NCI-H1105 (cell line): ENCODE measurements around the gene GRIK3.

ENCODE experiments used
- DNase-seq: peaks from one replicate; lab custom pipeline; 2025; lab: John Stamatoyannopoulos, UW

GRIK3 gene

GRCh38 chr1:36981126-36981525 is 53.2 kb downstream of the GRIK3 start:
- DNase-seq = no peak

- no peak for DNase-seq
These were observed 56.4 kb downstream of the GRIK3 start for GRCh38 chr1:36977731-36978406.

GRCh38 chr1:36975642-36976041 is 58.7 kb downstream of the GRIK3 start:
- no peak for DNase-seq

DNA sequence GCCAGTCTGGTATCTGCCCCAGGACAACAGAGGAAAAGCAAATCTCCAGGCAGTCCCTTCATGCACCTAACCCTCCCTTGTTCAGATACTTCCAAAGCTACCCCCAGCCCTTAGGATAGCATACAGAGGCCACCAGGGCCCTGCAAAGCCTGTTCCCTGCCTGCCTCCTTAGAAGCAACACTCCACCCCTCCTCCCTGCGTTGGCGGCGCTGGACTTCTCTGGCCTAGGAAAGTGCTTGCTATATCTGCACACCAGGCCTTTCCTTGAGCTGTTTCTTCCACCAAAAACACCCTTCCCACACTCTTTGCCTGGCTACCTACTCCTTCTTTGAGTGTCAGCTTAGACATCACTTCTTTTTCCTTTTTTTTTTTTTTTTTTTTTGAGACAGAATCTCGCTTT is 61.3 kb downstream of the GRIK3 start:
- no peak for DNase-seq

DNA sequence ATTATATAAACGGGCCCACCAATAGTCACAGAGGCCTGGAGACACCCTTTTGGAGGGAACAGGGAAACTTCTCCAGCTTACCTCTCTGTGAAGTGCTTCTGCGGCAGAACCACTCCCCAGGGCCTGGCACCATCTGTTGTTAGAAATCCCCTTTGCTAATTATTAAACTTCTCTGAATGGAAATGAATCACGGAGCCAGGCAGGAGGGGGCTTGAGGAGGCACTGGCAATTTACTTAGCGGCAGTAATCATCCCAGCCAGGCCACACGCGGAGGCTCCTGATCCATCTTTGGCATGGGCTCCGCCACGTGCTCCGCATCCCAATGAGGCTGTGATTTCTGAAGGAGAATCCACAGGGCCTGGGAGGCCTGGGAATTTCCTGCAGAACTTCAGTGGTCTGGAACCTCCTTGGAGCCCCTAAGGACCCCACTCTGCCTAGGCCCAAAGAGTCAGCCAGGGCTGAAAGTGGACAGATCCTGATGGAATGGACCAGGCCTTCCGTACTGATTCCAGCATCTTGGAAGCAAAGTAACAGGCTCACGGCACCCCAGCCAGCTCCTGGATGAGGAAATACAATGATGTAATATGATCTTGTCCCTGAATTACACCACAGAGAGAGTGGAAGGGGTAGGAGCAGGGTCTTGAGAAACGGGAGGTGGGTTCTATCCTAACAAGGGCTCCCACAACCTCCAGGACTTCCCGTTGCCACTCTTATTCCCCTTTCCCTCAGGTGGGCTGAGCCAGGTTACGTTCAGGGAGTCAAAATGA is 62.3 kb downstream of the GRIK3 start:
- DNase-seq = peak; percentile 27

GRCh38 chr1:36968730-36969129 is 65.6 kb downstream of the GRIK3 start:
- DNase-seq = peak; percentile 96

DNA sequence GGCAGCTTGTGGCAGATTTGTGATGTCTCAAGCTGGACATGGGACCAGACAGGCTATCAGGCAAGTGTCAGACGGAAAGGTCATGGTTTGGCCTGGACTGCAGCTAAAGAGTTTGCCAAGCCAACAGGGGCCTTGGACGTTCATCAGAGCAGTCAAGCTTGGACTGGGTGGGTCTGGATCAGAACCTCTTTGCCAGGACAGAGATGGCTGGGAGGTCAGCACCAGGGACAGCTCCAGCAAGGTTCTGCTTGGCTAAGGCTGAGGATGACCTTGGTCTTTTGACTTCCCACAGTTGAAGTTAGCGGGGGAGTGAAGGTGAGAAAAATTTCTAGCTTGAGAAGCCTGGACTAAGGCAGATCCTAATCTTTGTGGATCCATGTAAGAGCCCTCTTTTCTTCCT is 68.1 kb downstream of the GRIK3 start:
- no peak for DNase-seq

GRCh38 chr1:36965275-36966159 is 68.8 kb downstream of the GRIK3 start:
- DNase-seq = no peak

- DNase-seq = no peak
These were observed 69.5 kb downstream of the GRIK3 start for GRCh38 chr1:36964830-36965229.

DNA sequence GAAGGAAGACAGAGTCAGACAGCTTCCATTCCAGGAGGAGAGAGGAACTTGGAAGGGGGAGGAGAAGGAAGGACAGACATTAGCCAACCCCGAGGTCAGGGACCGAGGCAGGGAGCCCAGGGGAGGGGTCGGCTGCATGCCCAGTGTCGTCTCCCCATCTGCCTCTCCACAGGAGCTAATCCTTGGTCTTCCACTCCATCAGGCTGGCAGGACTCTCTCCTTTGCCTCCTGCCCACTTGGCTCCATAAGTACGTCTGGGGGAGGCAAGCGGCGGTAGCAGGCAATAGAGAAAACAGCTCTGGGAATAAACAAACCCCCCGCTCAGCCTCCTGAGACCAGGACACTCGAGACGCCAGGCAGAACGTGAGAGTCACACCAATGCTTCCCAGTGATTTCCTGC is 71.3 kb downstream of the GRIK3 start:
- DNase-seq = no peak

GRCh38 chr1:36961062-36961615 is 73.2 kb downstream of the GRIK3 start:
- DNase-seq = peak; percentile 23

DNA sequence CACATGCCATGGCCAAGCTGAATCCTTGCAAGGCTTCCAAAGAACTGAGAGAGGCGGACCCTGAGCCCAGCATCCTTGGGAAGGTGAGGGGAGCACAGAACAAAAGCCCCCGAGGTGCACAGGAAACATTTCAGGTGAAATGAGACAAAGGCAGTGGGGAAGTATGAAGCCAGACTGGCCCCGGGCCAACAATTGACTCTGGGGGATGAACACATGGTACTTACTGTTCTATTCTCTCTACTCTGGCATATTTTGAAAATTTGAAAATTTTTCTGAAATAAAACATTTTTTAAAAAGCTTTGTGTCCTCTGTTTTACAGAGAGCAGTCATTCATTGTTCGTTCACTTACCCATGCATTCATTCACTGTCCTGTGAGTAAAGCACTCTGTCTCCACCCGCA is 77.7 kb downstream of the GRIK3 start:
- peak; percentile 14 for DNase-seq

DNA sequence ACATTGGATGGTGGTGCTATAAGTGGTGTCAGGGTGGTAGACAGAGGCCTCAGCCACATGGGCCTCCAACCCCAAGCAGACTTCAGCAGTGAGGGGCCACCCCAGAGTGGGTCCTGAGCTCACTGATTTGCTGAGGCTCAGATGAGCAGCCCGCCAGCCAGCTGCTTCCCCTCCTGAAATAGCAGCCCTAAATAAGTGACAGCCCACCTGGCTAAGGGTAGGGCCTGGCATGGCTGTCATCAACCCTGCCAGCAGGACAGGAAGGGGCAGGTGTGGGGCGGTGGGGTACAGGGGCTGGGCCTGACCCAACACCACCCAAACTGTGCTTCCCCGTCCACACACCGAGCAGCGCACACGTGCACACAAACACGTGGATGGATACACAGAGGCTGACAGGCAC is 79.3 kb downstream of the GRIK3 start:
- DNase-seq = no peak

DNA sequence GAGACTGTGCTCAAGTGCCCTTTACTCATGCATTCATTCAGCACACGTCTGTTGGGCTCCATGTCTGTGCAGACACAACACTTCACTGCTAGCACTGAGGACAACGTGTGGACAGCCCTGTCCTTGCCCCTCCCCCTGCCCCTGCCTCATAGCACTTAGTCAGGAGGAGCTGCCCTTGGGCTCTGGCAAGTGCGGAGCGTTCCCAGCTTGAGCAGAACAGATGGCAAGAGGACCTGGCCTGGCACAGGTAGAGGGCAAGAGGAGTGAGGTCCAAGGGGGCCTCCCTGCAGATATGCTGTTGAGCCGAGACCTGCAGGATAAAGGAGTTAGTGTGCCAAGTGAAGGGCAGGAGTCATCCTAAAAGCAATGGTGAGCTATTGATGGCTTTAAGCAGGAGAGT is 81.3 kb downstream of the GRIK3 start:
- DNase-seq = no peak

GRCh38 chr1:36951761-36952160 is 82.6 kb downstream of the GRIK3 start:
- no peak for DNase-seq

DNA sequence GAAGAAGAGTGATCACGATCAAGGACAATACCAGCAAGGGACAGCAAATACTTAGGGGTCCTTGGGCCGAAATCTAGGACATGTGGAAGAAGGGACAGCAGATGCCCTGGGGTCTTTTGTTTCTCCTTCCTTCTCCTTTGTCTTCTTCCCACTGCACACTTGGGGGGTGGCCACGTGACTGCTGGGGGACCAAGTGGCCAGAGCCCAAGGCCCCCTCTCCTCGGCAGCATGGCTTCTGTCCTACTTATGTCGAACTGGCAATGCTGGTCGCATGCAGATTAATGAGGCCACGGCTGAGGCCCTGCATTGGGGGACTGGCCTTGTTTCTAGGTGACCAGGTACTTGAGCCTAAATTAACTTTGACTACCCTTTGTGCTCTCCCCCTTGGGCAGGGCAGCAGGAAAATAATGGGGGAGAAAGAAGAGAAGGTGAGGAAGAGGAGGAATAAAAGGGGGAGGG is 83.0 kb downstream of the GRIK3 start:
- DNase-seq = no peak

- no peak for DNase-seq
These were observed 83.6 kb downstream of the GRIK3 start for GRCh38 chr1:36950604-36951291.

DNA sequence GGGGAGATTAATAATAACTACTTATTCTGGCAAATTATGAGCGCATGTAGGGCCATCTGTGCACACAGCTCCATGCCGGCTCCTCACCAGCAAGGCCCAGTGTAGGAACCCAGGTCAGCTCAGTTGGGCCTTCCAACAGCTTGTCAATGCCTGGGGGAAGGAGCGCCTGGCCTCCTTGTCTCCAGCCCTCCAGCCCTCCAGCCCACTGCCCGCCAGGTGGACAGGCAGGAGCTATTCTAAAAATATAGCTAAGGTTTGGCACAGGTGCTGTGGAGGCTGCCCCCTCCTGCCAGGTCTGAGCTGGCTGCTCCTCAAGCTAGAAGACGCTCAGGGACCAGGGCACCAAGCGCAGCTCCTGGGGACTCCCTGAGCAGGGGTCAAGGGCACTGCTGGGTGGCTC is 85.7 kb downstream of the GRIK3 start:
- no peak for DNase-seq

- DNase-seq = no peak
These were observed 86.2 kb downstream of the GRIK3 start for GRCh38 chr1:36948147-36948546.

GRCh38 chr1:36947384-36947783 is 86.9 kb downstream of the GRIK3 start:
- no peak for DNase-seq

GRCh38 chr1:36944883-36945282 is 89.4 kb downstream of the GRIK3 start:
- DNase-seq = no peak

DNA sequence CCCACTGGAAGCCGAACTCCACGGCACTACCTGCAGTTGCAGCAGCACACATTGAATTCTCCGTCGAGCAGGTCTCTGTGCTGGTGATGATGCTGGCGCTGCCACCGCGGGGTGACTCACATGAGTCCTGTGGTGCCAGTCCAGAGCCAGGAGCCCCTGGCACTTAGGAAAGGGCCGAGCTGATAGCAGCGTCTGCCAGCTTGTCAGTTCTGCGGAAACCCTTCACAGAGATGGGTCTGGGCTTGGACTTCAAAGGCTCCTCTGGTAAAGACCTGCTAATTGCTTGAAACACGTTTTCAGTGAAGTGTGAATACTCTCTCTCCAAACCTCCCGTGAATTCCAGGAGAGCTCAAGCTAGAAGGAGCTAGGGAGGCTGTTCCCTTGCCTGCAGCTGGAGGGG is 92.2 kb downstream of the GRIK3 start:
- DNase-seq = no peak
